ENCODE results near the gene ATF4.
A peak's percentile ranks its signal among the peaks of the same experiment; 100 is the strongest.

ATF4 gene

GRCh38 chr22:39488563-39489083, 31.7 kb upstream of the ATF4 start:
- no peak for TF ChIP-seq CTCF (IDR thresholded peaks at IDR 0.05; ENCODE audit: control extremely low read depth, extremely low read depth, low read depth, missing control alignments)
- DNase-seq (ENCODE audit: extremely low spot score) = no peak
- ChIA-PET POLR2A (no interaction called here), CTCF (interaction anchor here (1.4 to 11.5 kb wide), 4 partner anchors 24 to 145 kb away, joined by 3 to 166 read pairs (median 59); no protein-coding TSS in a partner anchor)

DNA sequence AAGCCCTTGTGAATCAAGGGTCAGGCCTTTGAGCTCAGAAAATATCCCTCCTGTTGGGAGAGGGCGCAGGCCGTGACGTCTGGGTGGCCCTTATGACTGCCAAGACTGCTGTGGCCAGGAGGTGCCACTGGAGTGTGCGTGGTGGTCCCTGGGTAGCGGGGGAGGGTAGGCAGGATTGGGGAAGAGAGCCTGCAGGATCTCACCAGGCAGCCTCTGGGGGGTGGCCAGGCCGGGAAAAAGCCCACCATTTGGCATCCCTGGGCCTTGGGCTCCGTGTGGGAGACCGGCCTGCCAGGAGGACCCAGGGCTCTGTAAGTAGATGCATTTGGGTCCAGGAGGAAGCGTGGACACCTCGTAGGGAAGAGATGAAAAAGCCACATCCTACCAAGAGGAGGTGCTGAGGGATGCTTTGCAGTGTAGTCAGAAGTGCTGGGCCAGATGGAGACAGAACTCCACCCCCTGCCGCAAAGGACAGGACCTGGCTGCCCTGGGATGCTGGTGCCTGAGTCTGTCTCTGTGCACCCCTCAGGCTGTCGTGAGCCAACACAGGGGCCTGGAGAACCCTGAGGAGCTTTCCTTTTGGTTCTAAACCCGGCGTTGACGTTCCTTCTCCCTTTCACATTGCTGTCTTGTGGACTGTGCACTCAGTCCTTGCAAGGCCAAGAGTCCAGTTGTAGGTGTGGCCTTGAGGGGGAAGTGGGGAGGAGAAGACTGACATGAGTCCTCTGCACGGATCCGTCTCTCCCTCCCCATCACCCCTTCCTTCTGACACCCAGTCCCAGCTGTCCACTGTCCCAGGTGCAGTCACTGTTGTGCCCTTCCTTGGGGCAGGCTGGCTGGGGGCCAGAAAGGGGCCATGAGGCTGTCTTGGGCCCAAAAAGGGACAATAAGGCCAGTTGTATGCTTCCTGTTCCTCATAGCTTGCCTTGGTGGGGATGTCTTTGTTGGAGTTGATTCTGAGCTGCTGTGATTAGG, 31.0 kb upstream of the ATF4 start:
- CTCF ChIA-PET = interaction anchor here (1.0 to 11.5 kb wide), 11 partner anchors 11 to 146 kb away, joined by 3 to 166 read pairs (median 3); a partner anchor contains a TSS
- POLR2A ChIA-PET = interaction anchor here (0.8 to 1.8 kb wide), 3 partner anchors 31 to 41 kb away, joined by 3 to 5 read pairs (median 4); partner anchors contain the start of gene ATF4

GRCh38 chr22:39490135-39490798, 30.1 kb upstream of the ATF4 start:
- ChIA-PET POLR2A (interaction anchor here (0.8 to 1.8 kb wide), 3 partner anchors 30 to 40 kb away, joined by 3 to 5 read pairs (median 4); partner anchors contain the start of gene ATF4), CTCF (interaction anchor here (1.0 to 11.5 kb wide), 10 partner anchors 10 to 54 kb away, joined by 3 to 166 read pairs (median 4); a partner anchor contains a TSS)
- no peak for TF ChIP-seq CTCF (IDR thresholded peaks at IDR 0.05; ENCODE audit: control extremely low read depth, extremely low read depth, low read depth, missing control alignments)
- DNase-seq (ENCODE audit: extremely low spot score) = peak; percentile 90

More for the DNA sequence above, 31.0 kb upstream of the ATF4 start:
- no peak for TF ChIP-seq CTCF (IDR thresholded peaks at IDR 0.05; ENCODE audit: control extremely low read depth, extremely low read depth, low read depth, missing control alignments)
- no peak for DNase-seq (ENCODE audit: extremely low spot score)

- TF ChIP-seq CTCF (IDR thresholded peaks at IDR 0.05; ENCODE audit: control extremely low read depth, extremely low read depth, low read depth, missing control alignments) = no peak
- ChIA-PET CTCF (interaction anchor here (1.0 to 11.5 kb wide), 10 partner anchors 10 to 55 kb away, joined by 3 to 166 read pairs (median 4); a partner anchor contains a TSS), POLR2A (interaction anchor here (1.4 to 1.8 kb wide), 2 partner anchors 29 to 32 kb away, joined by 4 to 5 read pairs; partner anchors contain the start of gene ATF4)
- DNase-seq (ENCODE audit: extremely low spot score) = no peak
These were observed 29.2 kb upstream of the ATF4 start for GRCh38 chr22:39490966-39491680.

DNA sequence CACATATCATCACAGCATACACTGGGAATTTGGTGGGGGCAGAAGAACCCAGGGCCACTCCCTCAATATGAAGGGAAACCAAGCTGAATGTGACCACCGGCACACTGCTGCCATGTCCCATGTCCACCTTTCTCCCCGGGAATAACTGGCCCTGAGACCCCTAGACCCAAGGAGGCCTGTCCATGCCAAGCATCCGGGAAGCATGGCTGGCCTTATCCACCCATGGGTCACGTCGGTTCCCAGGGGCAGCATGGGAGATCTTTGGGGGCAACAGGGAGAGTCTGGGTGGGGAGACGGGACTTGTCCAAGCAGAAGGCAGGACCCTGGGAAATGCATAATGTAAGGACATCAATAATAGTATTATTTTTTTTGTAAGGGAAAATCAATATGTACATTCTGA, 28.7 kb upstream of the ATF4 start:
- no peak for TF ChIP-seq CTCF (IDR thresholded peaks at IDR 0.05; ENCODE audit: control extremely low read depth, extremely low read depth, low read depth, missing control alignments)
- ChIA-PET CTCF (interaction anchor here (2.4 to 11.5 kb wide), 4 partner anchors 14 to 44 kb away, joined by 4 to 166 read pairs (median 80); no protein-coding TSS in a partner anchor), POLR2A (interaction anchor here (0.6 kb wide), 1 partner anchor 31 kb away, joined by 3 read pairs; no protein-coding TSS in a partner anchor)
- no peak for DNase-seq (ENCODE audit: extremely low spot score)
